IgD-negative memory B cell (primary cell): Measurements from ENCODE around the gene AKIP1. TPM values are rescaled to one million over a fixed set of nuclear protein-coding genes. Genes with fewer than 3 reads are reported as not detected.
A peak's percentile ranks its signal among the peaks of the same experiment; 100 is the strongest.

ENCODE experiments used
- H3K27ac Mint-ChIP-seq, 3 donors: one replicate each; pipeline ENCODE4 v1.8.0; 2020 to 2022; ENCODE audit warnings: mild to moderate bottlenecking in 3 of 3, mixed read lengths in 3 of 3, moderate library complexity in 1 of 3
- H3K27me3 Mint-ChIP-seq: one replicate; pipeline ENCODE4 v1.8.0; 2021; ENCODE audit warnings: mixed read lengths
- H3K36me3 Mint-ChIP-seq: one replicate; pipeline ENCODE4 v1.8.0; 2020; ENCODE audit warnings: mild to moderate bottlenecking, mixed read lengths
- H3K4me1 Mint-ChIP-seq, 3 donors: one replicate each; pipeline ENCODE4 v1.8.0; 2020 to 2022; ENCODE audit warnings: mixed read lengths in 3 of 3, mild to moderate bottlenecking in 1 of 3
- H3K4me3 Mint-ChIP-seq, 4 donors: one replicate each; pipeline ENCODE4 v1.8.0; 2020 to 2022; ENCODE audit warnings: mild to moderate bottlenecking in 4 of 4, mixed read lengths in 4 of 4, moderate library complexity in 3 of 4
- H3K9me3 Mint-ChIP-seq, 3 donors: one replicate each; pipeline ENCODE4 v1.8.0; 2020 to 2021; ENCODE audit warnings: mixed read lengths in 3 of 3, mild to moderate bottlenecking in 1 of 3
- polyA plus RNA-seq: library from polyadenylated mRNA; unstranded; fragments of 300-500 nt; fragmentation: Illumina TruSeq; gene quantifications from one replicate; pipeline ENCODE4 v1.2.3, GENCODE V29; 2021

The AKIP1 gene
- polyA plus RNA-seq, 1 donor from 2014 or later = 5.3 TPM

DNA sequence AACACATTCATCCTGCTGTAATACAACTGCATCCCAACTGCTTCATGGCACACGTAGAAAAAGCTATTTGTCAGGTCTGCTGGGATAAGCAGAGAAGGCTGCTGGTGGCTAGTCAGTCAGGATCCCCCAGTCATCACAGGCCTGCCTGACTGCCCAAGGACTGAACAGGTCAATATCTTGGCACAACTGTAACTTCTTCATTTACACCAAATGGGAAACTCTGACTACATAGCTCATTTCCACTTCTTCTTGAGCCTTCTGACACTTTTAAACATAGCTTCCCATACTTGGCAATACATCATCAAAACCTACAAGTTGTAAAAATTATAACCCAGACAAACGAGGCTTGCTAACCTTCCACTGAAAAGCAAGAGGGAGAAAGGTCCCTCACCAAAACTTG lies 50.4 kb downstream of the AKIP1 start:
- Mint-ChIP-seq H3K4me3 (peak overlapping the region in 1 of 4 donors; percentile 100), H3K27ac (no peak overlapping the region), H3K27me3 (no peaks in the 10 kb centered on the region), H3K9me3 (no peaks in the 10 kb centered on the region), H3K36me3 (peaks cover 5% of the 10 kb centered on the region), H3K4me1 (peaks cover 27 to 37% (median 30%) of the 10 kb centered on the region in 3 donors)

DNA sequence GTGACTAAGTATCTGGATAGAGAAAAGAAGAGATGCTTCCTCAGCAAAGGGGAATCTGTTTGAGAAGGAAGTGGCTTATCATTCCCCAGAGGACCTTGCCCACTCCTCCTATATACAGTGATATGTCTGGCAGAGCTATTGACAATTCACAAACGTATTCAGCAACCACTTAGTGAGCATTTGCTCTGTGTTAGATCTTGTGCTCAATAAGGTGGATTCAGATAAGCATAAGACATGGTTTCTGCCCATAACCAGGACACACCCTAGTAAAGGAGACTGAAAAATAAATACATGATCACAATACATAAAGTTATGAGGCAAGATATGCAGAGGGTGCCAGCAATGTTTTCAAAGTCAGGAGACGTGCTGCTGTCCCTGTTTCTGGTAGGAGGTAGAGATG lies 51.9 kb downstream of the AKIP1 start:
- Mint-ChIP-seq H3K27ac (peak overlapping the region in 2 of 3 donors; percentile 98 to 99), H3K4me1 (peaks cover 26 to 33% (median 26%) of the 10 kb centered on the region in 3 donors), H3K4me3 (peak overlapping the region; percentile 61 to 100 (median 79)), H3K9me3 (no peaks in the 10 kb centered on the region), H3K27me3 (no peaks in the 10 kb centered on the region), H3K36me3 (no peaks in the 10 kb centered on the region)

DNA sequence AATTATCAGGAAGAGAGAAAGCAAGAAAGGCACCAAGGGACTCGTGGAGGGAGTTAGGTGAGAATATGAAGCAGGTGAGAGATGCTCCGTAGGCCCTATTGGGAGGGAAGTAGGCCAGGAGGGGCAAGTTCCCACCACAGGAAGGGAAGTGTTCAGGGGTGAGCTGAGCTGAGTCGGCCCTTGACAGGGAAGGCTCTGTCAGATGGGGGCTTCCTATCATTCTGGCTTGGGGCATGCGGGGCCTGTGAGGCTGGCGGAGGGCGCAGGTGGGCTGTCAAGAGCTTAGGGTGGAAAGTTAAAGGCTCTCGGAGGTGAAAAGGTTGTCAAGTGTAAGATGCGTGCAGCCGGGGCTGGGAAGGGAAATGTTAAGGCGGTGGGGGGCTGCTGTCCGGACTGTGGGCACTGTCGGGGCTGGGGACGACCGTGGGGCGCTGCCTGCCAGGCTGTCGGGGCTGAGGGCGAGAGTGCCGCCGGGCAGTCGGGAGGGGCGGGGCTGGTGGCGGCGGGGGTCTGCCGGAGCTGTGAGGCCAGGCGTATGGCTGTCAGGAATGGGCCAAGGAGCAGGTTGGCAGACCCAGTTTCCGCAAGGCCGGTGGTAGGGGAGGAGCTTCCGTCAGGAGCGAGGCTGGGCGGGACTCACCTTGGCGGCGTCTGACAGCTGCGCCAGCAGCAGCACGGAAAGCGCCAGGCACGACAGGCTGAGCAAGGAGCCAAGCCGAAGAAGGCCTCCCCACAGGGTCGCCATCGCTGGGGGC lies 52.8 kb downstream of the AKIP1 start:
- Mint-ChIP-seq H3K4me1 (peaks cover 26 to 33% (median 28%) of the 10 kb centered on the region in 3 donors), H3K9me3 (no peaks in the 10 kb centered on the region), H3K4me3 (peak overlapping the region; percentile 93 to 100 (median 97)), H3K36me3 (no peaks in the 10 kb centered on the region), H3K27ac (peak overlapping the region; percentile 96 to 99 (median 98)), H3K27me3 (no peaks in the 10 kb centered on the region)

DNA sequence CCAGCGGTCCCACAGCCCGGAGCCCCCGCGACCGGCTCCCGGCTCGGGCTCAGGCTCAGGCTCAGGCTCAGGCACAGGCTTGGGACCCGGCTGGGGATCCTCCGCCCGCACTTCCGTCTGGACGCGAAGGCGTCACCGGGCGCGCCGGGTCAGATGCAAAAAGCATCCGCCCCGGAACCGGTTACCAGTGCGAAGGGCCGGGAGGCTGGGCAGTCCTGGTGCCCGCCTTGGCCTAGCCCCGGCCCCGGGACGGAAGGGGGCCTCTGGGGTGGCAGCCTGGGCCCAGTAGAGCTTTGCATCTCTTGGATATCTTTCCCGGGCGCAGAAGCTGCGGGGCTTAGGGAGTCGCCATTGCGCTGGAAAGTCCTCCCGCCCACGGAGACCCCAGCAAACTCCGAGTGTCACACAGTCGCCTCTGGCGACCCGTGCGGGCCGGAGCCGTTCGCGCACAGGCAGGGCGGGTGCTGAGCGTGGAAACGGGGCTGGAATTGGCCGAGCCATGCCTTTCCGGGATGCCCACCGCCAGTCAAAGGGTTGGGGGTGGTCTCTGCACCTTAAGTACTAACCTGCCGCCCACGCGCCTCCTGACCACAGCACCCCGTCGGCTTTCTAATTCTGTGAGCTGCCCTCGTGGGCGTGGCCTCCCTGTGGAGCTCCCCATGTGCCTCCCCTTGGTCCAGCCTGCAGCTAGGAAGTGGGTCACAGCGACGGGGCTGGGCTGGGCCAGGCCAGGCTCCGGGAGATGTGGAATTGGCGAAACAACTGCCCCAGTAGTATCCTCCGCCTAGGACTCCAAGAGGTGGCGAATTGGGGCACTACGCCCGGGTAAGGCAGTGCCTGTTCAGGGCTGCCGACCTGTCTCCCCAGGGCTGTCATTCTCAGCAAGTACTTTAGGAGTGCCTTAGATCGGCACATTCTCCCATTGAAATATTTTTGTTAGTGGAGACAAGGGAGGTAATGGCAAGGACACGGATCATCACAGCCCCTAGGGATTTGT lies 53.6 kb downstream of the AKIP1 start, which contains the start of gene TMEM9B:
TSS of gene TMEM9B (minus strand) at position 119 of the 997 bp plus-strand sequence. CDS start 129 bp downstream, outside the sequence.
- H3K4me1 Mint-ChIP-seq = peaks cover 24 to 30% (median 28%) of the 10 kb centered on the region in 3 donors
- peak within 1 kb of the TSS; percentile 93 to 100 (median 97) for H3K4me3 Mint-ChIP-seq
- peak within 1 kb of the TSS; percentile 96 to 99 (median 98) for H3K27ac Mint-ChIP-seq
- H3K36me3 Mint-ChIP-seq = no peaks in the 10 kb centered on the region
- no peaks in the 10 kb centered on the region for H3K27me3 Mint-ChIP-seq
- no peaks in the 10 kb centered on the region for H3K9me3 Mint-ChIP-seq

DNA sequence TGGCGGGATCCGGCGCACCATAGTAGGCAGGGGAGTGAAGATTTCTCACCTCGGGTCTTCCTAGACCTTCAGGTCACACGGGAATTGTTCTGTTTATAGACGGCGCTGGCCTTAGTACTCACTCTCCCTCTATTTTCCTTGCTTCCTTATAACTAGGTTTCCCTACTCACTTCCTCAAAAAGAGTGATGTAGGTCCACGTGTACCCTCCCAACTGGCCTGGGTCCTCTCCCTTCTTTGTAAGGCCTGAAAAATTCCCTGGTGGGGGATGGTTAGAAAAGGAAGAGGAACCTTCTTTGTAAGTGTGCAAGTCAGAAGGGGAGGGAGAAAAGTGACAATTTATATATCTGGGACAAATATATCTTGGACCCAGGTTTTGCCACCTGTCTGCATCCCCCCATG lies 56.2 kb downstream of the AKIP1 start:
- Mint-ChIP-seq H3K4me1 (peaks cover 19 to 20% (median 20%) of the 10 kb centered on the region in 3 donors), H3K27ac (peak overlapping the region in 1 of 3 donors; percentile 62), H3K27me3 (no peaks in the 10 kb centered on the region), H3K9me3 (no peaks in the 10 kb centered on the region), H3K4me3 (peak overlapping the region in 1 of 4 donors; percentile 100), H3K36me3 (peaks cover 2% of the 10 kb centered on the region)

Other genes starting within 250 kb of the AKIP1 start
- 0.75 TPM for gene TRIM66, start 228.5 kb upstream of the AKIP1 start, polyA plus RNA-seq
- 4,311 TPM for gene RPL27A, start 228.4 kb upstream of the AKIP1 start, polyA plus RNA-seq
- not detected for gene C11orf16, start 21.8 kb downstream of the AKIP1 start, polyA plus RNA-seq
- gene ASCL3, start 31.8 kb downstream of the AKIP1 start, polyA plus RNA-seq = not detected
- gene TMEM9B, start 53.3 kb downstream of the AKIP1 start, polyA plus RNA-seq = 104 TPM
- not detected for gene NRIP3, start 92.8 kb downstream of the AKIP1 start, polyA plus RNA-seq
- not detected for gene SCUBE2, start 180.4 kb downstream of the AKIP1 start, polyA plus RNA-seq